ENCODE results near the gene PEX6.

GRCh38 chr6:42989923-42990322 lies 10.9 kb upstream of the PEX6 start:
- TF ChIP-seq MYC (IDR thresholded peaks at IDR 0.05; ENCODE audit: borderline replicate concordance, low read length) (no peak), CTCF (IDR thresholded peaks at IDR 0.05) (no peak), POLR2A (IDR thresholded peaks at IDR 0.05; ENCODE audit: low read length) (no peak), KDM5A (IDR thresholded peaks at IDR 0.05) (no peak), EP300 (IDR thresholded peaks at IDR 0.05) (no peak), SMC3 (IDR thresholded peaks at IDR 0.05) (no peak), MAX (IDR thresholded peaks at IDR 0.05) (no peak), MAFK (IDR thresholded peaks at IDR 0.05; ENCODE audit: partially characterized antibody) (no peak), RFX5 (IDR thresholded peaks at IDR 0.05) (no peak), ZC3H11A (IDR thresholded peaks at IDR 0.05) (no peak), ZNF302 (CRISPR knock-in tag; IDR thresholded peaks at IDR 0.05) (no peak), RCOR1 (IDR thresholded peaks at IDR 0.05; ENCODE audit: low read depth, low read length) (no peak), ZFP36 (IDR thresholded peaks at IDR 0.05; ENCODE audit: borderline replicate concordance, partially characterized antibody) (no peak)
